Hair follicle dermal papilla cell (primary cell): Measurements from ENCODE around the gene TGM2. TPM values are rescaled to one million over a fixed set of nuclear protein-coding genes. Genes with fewer than 3 reads are reported as not detected.

Experiments
- small RNA-seq: library from RNA; depleted of rRNA; stranded (forward); fragments of <200 nt; gene quantifications from one replicate; pipeline ENCODE3, GENCODE V24; 2012
- total RNA-seq: library from RNA; depleted of rRNA; stranded (reverse); fragments of >200 nt; gene quantifications from 2 replicates; pipeline ENCODE4 v1.2.3, GENCODE V29; 2012

The TGM2 gene
- 24.3 and 26.8 TPM in 2 replicates for total RNA-seq

GRCh38 chr20:38165089-38165965 is at the start of gene TGM2:
TSS of gene TGM2 (minus strand) at chr20:38165270. CDS start at chr20:38165198, 72 bp downstream.

Small RNAs within 50 kb of the gene (small RNA-seq; reads per million reads assigned to genes)
- gene RN7SL237P, result not detected

Other genes starting within 250 kb of the TGM2 start
- 17.0 and 20.4 TPM in 2 replicates for gene TTI1, start 131.8 kb downstream of the TGM2 start, total RNA-seq
- 21.6 and 34.7 TPM in 2 replicates for gene RPRD1B, start 131.5 kb downstream of the TGM2 start, total RNA-seq
- 0.24 and 0.32 TPM in 2 replicates for gene KIAA1755, start 95.5 kb upstream of the TGM2 start, total RNA-seq
- gene BPI, start 138.9 kb upstream of the TGM2 start, total RNA-seq, result not detected in 2 replicates
- gene LBP, start 181.2 kb upstream of the TGM2 start, total RNA-seq, result 0.12 TPM in 1 of 2 replicates, not detected in the other